IMR-90 (cell line): ENCODE data around the gene BCL2L11.

Source experiments
- CEBPB ChIP-seq: IDR thresholded peaks from 2 replicates; pipeline ENCODE4 v1.6.1; 2012; ENCODE audit warnings: low read depth, low read length, improper control_type of control experiment
- CHD1 ChIP-seq: IDR thresholded peaks from 2 replicates; pipeline ENCODE4 v1.6.1; 2012; ENCODE audit warnings: low read depth, low read length, improper control_type of control experiment
- POLR2A ChIP-seq: IDR thresholded peaks from 2 replicates; pipeline ENCODE4 v1.6.1; 2012; ENCODE audit warnings: mild to moderate bottlenecking, low read depth, low read length
- TF ChIP-seq, protein P1 (sequence below): conservative IDR thresholded peaks from 2 replicates; pipeline ENCODE4 v1.5.1; 2012; ENCODE audit warnings: mild to moderate bottlenecking, low read depth, low read length, improper control_type of control experiment

DNA sequence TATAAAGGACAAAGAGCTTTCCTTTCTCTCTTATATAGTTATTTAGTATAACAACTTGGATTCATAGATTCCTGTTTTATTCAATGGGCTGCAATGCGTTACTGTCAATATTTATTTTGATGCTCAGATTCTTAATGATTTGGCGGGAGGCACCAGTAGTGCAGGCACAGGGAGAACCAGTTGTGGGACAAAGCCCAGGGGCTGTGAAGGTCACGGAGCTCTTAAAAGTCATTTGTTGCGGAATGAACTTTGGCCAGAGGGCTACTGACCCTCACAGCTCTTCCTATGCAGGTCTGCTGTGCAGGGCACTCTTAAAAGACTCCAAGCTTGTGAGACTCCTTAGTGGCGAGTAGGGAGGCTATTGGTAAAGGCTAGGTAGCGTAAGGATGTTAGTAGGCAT, 34.0 kb downstream of the BCL2L11 start:
- TF ChIP-seq, protein P1, sequence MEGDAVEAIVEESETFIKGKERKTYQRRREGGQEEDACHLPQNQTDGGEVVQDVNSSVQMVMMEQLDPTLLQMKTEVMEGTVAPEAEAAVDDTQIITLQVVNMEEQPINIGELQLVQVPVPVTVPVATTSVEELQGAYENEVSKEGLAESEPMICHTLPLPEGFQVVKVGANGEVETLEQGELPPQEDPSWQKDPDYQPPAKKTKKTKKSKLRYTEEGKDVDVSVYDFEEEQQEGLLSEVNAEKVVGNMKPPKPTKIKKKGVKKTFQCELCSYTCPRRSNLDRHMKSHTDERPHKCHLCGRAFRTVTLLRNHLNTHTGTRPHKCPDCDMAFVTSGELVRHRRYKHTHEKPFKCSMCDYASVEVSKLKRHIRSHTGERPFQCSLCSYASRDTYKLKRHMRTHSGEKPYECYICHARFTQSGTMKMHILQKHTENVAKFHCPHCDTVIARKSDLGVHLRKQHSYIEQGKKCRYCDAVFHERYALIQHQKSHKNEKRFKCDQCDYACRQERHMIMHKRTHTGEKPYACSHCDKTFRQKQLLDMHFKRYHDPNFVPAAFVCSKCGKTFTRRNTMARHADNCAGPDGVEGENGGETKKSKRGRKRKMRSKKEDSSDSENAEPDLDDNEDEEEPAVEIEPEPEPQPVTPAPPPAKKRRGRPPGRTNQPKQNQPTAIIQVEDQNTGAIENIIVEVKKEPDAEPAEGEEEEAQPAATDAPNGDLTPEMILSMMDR: no peak
- no peak for TF ChIP-seq POLR2A
- no peak for TF ChIP-seq CEBPB
- no peak for TF ChIP-seq CHD1
